UCSD-AML1 (cell line): ENCODE measurements around the gene PAGR1.
"Not testable (repeated sequence)": the region's sequence is repeated elsewhere in the genome, so short reads cannot be mapped to it uniquely, and the experiment has no call there.

ENCODE experiments used
- DNase-seq: peaks from one replicate; lab custom pipeline; 2025; ENCODE audit not compliant: unreplicated experiment; lab: John Stamatoyannopoulos, UW

PAGR1 gene

DNA sequence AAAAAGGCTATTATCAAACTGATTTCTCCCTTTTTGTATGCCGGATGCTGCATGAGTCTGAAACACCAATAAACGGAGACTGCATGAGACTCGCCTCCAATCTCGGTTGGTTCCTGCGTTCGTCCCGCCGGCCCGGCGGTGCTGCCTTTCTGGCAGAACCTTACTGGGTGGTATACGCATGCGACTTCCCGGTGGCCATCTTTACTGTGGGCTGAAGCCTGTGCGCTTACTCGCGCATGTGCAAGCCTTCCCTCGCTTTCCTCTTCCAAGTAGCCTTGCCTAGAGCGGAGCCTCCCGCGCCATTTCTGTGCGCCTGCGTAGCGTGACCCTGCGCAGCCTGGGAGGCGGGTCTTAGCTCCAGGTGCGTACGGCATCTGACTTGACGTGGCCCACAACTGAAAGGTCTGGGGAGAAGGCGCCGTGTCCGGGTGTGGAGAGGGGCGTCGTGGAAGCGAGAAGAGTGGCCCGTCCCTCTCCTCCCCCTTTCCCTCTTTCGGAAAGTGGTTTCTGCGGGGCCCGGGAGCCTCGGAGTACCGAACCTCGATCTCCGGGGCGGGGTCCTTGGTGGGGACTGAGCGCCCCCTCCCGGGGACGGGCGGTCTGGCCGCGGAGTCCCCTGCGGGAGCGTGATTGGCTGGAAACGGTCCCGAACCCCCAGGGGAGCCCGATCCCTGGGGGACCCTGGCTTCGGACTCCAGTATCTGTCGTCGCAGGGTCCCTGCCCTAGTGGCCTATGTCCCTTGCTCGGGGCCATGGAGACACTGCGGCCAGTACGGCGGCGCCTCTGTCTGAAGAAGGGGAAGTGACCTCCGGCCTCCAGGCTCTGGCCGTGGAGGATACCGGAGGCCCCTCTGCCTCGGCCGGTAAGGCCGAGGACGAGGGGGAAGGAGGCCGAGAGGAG lies at the start of gene PAGR1:
PAGR1 (plus strand) TSS at position 360 of the 901 bp plus-strand sequence; CDS start at position 734, 374 bp downstream.
- DNase-seq = peak; percentile 98

DNA sequence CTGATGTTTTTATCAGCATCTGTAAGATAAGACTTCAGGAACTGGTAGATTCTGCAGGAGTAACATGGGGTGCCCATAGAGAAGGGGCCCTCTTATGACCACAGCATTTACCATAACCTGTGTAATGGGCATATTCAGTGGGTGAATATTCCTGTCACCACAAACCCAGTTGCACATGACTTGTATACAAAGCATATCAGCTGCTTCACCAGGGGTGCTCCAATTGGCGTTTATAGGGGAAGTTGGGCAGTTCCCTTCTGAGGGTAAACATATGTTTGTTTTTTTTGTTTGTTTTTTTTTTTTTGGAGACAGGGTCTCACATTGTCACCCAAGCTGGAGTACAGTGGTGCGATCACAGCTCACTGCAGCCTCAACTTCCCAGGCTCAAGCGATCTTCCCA lies 49.4 kb upstream of the PAGR1 start:
- no peak for DNase-seq

DNA sequence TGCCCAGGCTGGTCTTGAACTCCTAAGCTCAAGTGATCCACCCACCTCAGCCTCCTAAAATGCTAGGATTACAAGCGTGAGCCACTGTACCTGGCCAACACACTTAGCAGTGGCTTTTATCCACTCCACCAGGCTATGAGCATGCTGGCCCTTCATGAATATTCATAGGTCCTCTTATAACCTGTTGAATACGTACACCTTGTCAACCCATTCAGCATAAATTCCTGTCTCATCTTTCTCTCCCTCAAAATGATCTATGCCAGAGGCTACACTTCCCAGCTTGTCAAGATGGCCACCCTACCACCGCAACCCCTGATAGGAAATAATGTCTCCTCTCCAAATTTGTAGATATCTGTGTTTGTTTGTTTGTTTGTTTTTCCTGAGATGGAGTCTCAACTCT lies 48.9 kb upstream of the PAGR1 start:
- DNase-seq = no peak

DNA sequence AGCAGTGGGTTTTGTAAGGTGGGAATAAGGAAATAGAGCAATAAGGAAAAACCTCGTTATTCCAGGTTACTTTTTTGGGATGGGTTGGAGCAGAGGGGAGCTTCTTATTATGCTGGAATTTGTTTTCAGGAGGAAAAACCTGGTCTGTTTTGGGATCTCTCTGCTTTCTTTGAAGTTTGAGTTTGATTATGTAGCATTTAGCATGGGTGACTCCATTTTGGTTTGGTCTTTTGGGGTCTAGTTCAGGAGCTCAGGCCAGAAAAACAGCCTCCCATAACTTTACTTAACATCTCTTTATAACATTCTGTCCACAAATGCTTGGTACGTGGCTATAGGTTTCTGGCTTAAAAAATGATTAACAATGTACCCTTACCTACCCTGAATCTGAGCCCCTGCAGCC lies 46.4 kb upstream of the PAGR1 start:
- no peak for DNase-seq

DNA sequence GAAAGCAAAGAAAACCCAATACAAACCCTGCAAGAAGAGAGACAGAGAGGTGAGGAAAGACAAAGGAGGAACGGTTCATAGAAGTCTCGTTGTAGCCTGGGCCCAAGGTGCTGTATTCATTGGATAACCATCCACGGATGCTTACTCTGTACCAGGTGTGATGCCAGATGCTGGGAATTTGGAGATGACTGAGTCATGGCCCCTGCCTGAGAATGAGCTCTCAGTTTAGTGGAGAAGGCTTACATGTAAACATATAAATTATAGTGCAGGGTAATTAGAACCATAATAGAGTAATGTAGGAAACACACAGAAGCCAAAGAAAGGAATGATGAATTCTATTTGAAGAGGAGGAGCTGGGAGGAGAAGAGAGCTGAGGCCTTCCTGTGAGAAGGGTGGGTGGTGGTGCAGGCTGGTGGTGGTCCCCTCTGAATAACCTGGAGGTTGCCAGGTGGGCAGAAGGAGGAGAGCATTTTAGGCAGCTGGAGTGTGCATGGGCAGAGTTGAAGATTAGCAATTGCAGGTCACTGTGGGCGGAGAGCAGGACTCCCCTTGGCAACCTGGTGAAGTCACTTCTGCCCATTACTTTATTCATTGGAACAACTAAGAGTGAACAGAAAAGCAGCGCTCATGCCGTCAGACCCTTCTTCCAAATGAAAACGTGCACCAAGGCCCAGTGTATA lies 45.6 kb upstream of the PAGR1 start:
- DNase-seq = no peak

DNA sequence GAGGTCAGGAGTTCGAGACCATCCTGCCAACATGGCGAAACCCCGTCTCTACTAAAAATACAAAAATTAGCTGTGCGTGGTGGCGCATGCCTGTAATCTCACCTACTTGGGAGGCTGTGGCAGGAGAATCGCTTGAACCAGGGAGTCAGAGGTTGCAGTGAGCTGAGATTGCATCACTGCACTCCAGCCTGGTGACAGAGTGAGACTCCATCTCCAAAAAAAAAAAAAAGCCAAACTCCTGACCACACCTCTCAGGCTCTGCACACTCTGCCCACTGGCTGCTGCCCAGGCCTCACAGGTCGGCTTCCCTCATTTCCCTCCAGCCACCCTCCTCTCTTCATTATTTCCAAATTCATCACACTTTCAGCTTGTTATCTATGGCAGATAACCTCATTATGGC lies 43.6 kb upstream of the PAGR1 start:
- DNase-seq = not testable (repeated sequence)

DNA sequence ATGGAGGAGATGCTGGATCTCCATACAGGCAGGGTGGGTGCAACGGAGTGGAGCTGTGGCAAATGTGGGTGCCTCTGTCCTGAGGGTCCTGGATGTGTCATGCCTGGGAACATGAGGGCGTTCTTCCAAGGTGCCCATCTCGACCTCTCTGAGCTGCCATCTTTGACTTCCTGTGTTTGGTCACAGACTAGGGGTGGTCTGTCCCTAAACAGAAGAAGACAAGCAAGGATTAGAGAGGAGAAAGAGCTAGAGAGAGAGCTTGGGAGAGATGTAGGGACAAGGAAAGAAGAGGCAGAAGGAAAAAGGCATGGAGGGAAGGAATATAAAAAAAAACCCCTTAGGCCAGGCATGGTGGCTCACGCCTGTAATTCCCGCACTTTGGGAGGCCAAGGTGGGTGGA lies 41.2 kb upstream of the PAGR1 start:
- no peak for DNase-seq

DNA sequence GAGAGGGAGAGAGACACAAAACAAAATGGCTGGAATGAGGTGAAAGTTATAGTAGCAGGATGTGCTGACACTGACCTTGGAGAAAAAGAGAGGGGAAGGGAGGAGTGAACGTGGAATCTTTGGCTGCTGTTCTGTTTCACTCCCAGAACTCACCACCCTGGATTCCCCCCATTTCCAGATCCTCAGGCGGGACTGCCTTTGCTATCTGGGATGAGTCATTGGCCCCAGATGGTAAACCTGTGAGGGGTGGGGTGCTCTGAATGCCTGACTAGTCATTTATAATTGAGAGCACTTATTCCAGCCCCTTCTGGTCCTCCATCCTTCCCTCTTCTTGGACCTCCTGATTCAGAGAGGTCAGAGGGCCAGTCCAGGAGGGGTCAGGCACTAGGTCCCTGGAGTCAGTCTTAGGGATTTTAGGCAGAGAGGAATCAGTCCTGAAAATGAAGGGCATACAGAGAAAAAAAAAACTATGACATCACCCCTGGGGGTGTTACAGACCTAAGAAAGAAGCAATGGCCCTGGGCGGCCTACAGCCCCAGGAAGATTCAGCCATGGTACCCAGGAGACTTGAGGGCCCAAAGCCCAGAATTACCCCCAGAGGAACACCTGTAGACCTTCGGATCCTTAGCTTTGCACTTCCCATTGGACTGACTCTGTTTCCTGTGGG lies 40.1 kb upstream of the PAGR1 start:
- DNase-seq = no peak

DNA sequence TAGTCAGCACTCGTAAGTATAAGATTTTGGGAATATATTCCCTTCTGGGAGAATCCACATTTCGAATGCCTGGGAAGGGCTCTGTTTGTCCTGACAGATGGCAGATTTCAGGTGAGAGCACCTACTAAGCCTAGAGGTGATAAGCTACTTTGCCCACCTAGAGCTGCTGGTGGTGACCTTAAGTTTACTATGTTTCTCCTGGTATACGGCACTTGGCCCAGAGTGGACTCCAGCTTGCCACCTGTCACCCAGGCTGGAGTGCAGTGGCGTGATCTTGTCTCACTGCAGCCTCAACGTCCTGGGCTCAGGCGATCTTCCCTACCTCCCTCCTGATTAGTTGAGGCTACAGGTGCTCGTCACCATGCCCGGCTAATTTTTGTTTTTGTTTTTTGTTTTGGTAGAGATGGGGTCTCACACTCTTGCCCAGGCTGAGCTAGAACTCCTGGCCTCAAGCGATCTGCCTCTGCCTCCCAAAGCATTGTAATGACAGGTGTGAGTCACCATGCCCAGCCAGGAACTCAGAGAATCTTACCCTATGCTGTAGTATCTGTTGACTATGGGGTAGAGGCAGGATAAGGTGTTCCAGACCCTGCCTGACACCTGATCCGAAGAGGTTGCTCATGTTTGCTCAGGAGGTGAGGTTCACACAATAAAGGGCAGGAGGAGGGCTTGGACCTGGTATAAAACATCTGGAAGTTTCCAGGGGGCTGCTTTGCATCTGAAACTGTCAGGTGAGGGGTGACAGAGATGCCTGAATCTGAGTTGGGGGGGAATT lies 38.2 kb upstream of the PAGR1 start, which contains the start of gene ZG16:
ZG16 (plus strand) TSS at position 681 of the 775 bp plus-strand sequence. CDS start 1,011 bp downstream, outside the sequence.
- no peak for DNase-seq

DNA sequence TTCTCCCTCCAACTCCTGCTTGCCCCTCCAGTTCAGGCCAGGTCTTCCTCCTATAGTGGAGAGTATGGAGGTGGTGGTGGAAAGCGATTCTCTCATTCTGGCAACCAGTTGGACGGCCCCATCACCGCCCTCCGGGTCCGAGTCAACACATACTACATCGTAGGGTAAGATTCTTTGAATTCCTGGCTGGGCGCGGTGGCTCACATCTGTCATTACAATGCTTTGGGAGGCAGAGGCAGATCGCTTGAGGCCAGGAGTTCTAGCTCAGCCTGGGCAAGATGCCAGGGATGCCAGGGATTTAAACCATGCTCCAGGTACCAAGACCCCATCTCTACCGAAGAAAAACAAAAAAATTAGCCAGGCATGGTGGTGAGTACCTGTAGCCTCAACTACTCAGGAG lies 36.5 kb upstream of the PAGR1 start:
- DNase-seq = no peak

DNA sequence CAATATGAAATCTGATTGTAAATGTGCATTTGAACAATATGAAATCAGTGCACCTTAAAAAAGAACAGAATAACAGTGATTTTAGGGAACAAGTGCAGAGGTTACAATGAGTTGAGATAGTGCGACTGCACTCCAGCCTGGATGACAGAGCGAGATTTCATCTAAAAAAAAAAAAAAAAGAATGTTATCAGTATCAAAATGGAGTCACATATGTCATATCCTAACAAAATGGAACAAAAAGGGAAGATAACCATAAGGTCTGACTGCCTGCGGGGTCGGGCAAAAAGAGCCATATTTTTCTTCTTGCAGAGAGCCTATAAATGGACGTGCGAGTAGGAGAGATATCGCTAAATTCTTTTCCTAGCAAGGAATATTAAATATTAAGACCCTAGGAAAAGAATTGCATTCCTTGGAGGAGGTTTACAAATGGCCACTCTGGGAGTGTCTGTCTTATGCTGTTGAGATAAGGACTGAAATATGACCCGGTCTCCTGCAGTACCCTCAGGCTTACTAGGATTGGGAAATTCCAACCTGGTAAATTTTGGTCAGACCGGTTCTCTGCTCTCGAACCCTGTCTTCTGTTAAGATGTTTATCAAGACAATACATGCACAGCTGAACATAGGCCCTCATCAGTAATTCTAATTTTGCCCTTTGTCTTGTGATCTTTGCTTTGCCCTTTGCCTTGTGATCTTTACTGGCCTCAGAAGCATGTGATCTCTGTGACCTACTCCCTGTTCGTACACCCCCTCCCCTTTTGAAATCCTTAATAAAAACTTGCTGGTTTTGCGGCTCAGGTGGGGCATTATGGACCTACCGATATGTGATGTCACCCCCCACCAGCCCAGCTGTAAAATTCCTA lies 32.6 kb upstream of the PAGR1 start:
- DNase-seq = not testable (repeated sequence)

DNA sequence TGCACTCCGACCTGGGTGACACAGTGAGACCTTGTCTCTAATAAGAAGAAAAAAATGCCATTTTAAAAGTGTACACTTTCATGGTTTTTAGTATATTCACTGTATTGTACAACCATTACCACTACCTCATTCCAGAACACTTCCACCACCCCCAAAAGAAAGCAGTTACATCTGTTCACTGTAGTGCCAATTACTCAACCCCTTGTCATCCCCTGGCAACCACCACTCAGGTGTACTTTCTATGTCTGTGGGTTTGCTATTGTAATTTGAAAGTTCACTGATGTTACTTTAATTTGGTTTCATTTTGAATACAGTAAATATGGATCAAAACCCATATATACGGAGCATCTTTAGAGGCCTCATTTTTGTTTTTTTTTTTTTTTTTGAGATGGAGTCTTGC lies 31.8 kb upstream of the PAGR1 start:
- DNase-seq = no peak

DNA sequence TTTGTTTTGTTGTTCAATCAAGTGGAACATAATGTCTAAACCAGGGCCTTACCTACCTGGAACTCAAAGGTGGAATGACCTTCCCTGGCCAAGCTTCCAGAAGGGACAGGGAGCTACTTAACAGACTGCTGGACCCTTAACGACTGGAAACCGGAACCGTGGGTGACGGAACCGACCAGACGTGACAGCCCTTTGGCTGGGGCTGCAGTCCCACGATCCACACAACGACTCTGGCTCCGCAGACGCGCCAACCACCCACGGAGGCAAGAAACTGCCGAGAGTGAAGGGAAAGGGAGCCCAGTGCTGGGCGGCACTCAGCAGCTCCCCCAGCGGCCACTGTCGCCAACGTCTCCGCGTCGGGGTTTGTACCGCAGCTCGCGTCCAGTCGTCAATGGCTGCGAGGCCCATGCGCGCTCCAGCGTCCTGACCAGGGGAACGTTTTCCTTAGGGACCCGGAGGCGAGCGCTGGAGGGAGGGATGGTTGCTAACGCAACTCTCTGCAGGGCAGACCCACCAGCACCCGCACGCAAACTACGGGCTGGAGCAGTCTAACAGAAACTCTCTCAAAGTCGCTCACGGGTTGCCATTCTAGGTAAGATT lies 31.0 kb upstream of the PAGR1 start:
- DNase-seq = peak; percentile 61

DNA sequence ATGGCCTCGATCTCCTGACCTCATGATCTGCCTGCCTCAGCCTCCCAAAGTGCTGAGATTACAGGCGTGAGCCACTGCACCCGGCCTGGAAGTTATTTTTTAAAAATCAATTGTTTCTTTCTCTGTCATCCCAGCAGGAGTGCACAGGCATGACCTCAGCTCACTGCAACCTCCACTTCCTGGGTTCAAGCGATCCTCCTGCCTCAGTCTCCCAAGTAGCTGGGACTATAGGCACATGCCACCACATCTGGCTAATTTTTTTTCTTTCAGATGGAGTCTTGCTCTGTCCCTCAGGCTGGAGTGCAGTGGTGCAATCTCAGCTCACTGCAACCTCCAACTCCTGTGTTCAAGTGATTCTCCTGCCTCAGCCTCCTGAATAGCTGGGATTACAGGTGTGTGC lies 28.8 kb upstream of the PAGR1 start:
- DNase-seq = not testable (repeated sequence)

DNA sequence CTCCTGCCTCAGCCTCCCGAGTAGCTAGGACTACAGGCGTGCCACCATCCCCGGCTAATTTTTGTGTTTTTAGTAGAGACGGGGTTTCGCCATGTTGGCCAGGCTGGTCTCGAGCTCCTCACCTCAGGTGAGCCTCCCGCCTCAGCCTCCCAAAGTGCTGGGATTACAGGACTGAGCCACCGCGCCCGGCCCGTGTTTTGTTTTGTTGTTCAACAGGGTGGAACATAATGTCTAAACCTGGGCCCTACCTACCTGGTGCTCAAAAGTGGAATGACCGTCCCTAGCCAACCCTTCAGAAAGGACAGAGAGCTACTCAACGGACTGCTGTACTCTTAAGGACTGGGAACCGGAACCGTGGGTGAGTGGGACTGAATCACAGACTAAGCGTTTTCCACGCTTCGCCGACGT lies 26.2 kb upstream of the PAGR1 start:
- DNase-seq = no peak

DNA sequence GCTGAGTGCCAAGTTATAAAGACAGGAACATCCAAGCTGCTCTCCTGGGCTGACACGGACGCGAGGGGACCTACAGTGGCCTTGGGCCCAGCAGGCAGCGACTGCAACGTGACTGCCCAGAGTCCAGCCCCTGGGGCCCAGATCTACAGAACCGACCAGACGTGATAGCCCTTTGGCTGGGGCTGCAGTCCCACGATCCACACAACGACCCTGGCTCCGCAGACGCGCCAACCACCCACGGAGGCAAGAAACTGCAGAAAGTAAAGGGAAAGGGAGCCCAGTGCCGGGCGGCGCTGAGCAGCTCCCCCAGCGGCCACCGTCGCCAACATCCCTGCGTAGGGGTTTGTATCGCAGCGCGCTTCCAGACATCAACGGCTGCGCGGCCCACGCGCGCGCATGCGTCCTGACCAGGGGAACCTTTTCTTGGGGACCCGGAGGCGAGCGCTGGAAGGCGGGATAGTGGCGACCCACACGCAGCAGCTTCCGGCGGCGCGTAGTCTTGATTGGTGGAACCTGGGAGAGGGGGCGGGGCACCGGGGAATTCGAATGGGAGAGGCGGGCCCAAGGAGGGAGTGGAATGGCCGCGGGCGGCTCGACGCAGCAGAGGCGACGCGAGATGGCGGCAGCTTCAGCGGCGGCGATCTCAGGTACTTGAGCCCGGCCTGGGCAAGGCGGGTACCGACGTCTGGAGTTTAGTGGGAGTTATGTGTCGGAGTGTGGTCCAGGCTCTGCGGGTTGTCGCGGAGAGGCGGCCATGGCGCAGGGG lies 25.6 kb upstream of the PAGR1 start, which contains the start of gene KIF22:
KIF22 (plus strand) TSS at position 569 of the 766 bp plus-strand sequence; CDS start at position 578, 9 bp downstream.
- DNase-seq = peak; percentile 100

DNA sequence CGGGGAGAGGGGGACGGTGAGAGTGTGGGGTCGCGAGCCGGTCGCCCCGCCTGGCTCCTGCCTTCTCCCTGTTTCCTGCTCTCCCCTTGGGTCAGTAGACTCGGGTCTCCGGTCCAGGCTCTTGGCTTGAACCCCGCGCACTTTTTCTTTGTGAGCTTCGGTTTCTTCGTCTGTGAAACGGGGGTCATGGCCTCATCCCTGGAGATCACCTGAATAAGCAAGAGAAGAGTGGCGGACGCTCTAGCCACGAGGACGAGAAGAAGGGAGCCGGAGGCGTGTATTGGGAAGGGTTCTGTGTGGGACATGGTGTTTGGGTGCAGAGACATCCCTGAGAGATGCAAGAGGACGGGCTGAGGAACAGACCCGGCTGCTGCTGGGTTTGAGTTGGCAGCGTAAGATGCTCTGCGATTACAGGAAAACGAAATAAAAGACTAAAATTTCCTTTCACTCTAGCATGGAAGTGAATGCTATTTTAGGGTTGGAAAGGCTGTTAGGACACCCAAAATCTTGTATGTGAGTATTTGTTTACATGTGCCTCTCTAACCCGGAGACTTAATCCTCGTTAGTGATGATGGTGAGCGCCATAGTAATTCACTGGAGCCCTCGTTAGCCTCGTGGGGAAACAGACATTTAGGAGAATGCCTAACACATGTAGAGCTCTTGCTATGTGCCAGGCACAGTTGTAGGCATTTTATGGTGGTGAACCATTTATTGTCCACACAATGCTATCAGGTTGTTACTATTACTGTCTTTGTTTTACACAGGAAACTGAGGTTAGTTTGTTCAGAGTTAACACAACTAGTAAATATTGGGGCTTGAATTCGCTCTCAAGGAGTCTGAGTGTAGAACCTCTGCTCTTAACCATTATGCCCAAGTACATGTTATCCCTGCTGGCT lies 24.8 kb upstream of the PAGR1 start:
- DNase-seq = no peak
